ENCODE results near the gene ATP11A. TPM values are rescaled to one million over a fixed set of nuclear protein-coding genes. Genes with fewer than 3 reads are reported as not detected.

Gene ATP11A
- total RNA-seq, 2 donors from 2014 or later, result 15.2 to 38.4 TPM

- no peak overlapping the region for H3K27ac ChIP-seq
- TF ChIP-seq, protein P1, sequence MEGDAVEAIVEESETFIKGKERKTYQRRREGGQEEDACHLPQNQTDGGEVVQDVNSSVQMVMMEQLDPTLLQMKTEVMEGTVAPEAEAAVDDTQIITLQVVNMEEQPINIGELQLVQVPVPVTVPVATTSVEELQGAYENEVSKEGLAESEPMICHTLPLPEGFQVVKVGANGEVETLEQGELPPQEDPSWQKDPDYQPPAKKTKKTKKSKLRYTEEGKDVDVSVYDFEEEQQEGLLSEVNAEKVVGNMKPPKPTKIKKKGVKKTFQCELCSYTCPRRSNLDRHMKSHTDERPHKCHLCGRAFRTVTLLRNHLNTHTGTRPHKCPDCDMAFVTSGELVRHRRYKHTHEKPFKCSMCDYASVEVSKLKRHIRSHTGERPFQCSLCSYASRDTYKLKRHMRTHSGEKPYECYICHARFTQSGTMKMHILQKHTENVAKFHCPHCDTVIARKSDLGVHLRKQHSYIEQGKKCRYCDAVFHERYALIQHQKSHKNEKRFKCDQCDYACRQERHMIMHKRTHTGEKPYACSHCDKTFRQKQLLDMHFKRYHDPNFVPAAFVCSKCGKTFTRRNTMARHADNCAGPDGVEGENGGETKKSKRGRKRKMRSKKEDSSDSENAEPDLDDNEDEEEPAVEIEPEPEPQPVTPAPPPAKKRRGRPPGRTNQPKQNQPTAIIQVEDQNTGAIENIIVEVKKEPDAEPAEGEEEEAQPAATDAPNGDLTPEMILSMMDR (IDR thresholded peaks at IDR 0.05), result no peak
- DNase-seq (ENCODE audit: low spot score), result no peak
- no peak for ATAC-seq (ENCODE audit: insufficient number of reproducible peaks, low FRiP score, low read depth)
- H3K27me3 ChIP-seq (replicated peaks; ENCODE audit: insufficient read depth), result no peaks in the 10 kb centered on the region
- H3K9me3 ChIP-seq, result no peaks in the 10 kb centered on the region
- peaks cover 13% of the 10 kb centered on the region for H3K36me3 ChIP-seq
- no peak overlapping the region for H3K4me3 ChIP-seq
- no peaks in the 10 kb centered on the region for H3K4me1 ChIP-seq (ENCODE audit: control insufficient read depth in 1 of 2, low read depth in 2 of 2)
Observed at GRCh38 chr13:112852808-112853207, 163.0 kb downstream of the ATP11A start.

GRCh38 chr13:112854321-112854720, 164.5 kb downstream of the ATP11A start:
- Histone ChIP-seq H3K4me1 (ENCODE audit: control insufficient read depth in 1 of 2, low read depth in 2 of 2) (no peaks in the 10 kb centered on the region), H3K36me3 (peaks cover 13% of the 10 kb centered on the region)
- ATAC-seq (ENCODE audit: insufficient number of reproducible peaks, low FRiP score, low read depth), result no peak

DNA sequence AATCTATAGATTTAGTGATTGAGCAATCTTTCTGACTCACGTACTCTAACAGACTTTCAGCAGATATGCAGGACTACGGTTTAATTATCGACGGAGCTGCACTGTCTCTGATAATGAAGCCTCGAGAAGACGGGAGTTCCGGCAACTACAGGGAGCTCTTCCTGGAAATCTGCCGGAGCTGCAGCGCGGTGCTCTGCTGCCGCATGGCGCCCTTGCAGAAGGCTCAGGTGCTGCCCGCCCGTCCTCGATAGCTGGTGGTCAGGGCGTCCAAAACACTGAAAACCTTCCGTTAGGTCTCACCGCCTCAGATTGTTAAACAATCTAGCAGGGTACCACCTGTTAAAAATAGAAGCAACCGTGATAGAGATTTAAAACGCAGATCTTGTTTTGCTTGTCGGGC, 166.0 kb downstream of the ATP11A start:
- no peaks in the 10 kb centered on the region for H3K4me1 ChIP-seq (ENCODE audit: control insufficient read depth in 1 of 2, low read depth in 2 of 2)
- no peak overlapping the region for H3K4me3 ChIP-seq
- DNase-seq (ENCODE audit: low spot score) (no peak), ATAC-seq (ENCODE audit: insufficient number of reproducible peaks, low FRiP score, low read depth) (no peak)
- no peak overlapping the region for H3K27ac ChIP-seq
- H3K9me3 ChIP-seq, result no peaks in the 10 kb centered on the region
- TF ChIP-seq, protein P1 (IDR thresholded peaks at IDR 0.05), result no peak
- H3K36me3 ChIP-seq, result peaks cover 8% of the 10 kb centered on the region
- H3K27me3 ChIP-seq (replicated peaks; ENCODE audit: insufficient read depth), result no peaks in the 10 kb centered on the region

More at GRCh38 chr13:112854321-112854720, 164.5 kb downstream of the ATP11A start:
- no peak overlapping the region for H3K27ac ChIP-seq
- no peak overlapping the region for H3K4me3 ChIP-seq
- no peak for DNase-seq (ENCODE audit: low spot score)
- TF ChIP-seq, protein P1 (IDR thresholded peaks at IDR 0.05), result no peak
- H3K9me3 ChIP-seq, result no peaks in the 10 kb centered on the region
- no peaks in the 10 kb centered on the region for H3K27me3 ChIP-seq (replicated peaks; ENCODE audit: insufficient read depth)

DNA sequence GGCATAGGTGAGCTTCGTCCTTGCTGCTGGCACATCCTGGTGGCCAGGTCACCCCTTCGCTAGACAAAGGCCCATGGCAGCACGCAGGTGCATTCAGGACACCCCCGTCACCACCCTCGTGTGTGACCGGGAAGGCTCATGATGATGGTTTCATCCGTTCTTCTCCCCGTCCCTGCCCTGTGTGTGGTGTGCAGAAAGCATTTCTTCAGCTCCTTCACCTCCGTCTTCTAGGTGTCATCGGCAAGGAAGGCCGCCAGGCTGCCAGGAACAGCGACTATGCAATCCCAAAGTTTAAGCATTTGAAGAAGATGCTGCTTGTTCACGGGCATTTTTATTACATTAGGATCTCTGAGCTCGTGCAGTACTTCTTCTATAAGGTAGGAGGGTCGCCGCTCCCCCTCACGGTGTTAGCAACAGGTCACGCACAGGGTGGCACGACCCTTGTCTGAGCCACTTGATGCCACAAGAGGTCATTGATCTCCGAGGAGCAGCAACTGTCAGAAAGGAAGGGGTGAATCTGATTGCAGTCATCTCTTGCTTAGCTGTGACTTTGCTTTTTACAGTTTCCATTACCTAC, 168.2 kb downstream of the ATP11A start:
- no peaks in the 10 kb centered on the region for H3K9me3 ChIP-seq
- ATAC-seq (ENCODE audit: insufficient number of reproducible peaks, low FRiP score, low read depth) (no peak), DNase-seq (ENCODE audit: low spot score) (no peak)
- no peaks in the 10 kb centered on the region for H3K4me1 ChIP-seq (ENCODE audit: control insufficient read depth in 1 of 2, low read depth in 2 of 2)
- H3K4me3 ChIP-seq, result no peak overlapping the region
- H3K27me3 ChIP-seq (replicated peaks; ENCODE audit: insufficient read depth), result no peaks in the 10 kb centered on the region
- H3K27ac ChIP-seq, result no peak overlapping the region
- TF ChIP-seq, protein P1 (IDR thresholded peaks at IDR 0.05), result no peak
- H3K36me3 ChIP-seq, result peaks cover 8% of the 10 kb centered on the region

GRCh38 chr13:112859128-112859816, 169.4 kb downstream of the ATP11A start:
- TF ChIP-seq, protein P1 (IDR thresholded peaks at IDR 0.05), result no peak
- Histone ChIP-seq H3K27ac (no peak overlapping the region), H3K36me3 (peaks cover 8% of the 10 kb centered on the region), H3K4me1 (ENCODE audit: control insufficient read depth in 1 of 2, low read depth in 2 of 2) (no peaks in the 10 kb centered on the region), H3K27me3 (replicated peaks; ENCODE audit: insufficient read depth) (no peaks in the 10 kb centered on the region), H3K4me3 (no peak overlapping the region), H3K9me3 (no peaks in the 10 kb centered on the region)
- DNase-seq (ENCODE audit: low spot score) (no peak), ATAC-seq (ENCODE audit: insufficient number of reproducible peaks, low FRiP score, low read depth) (no peak)

Measured in thoracic aorta (tissue), 2 donors.